ENCODE results near the gene CAV1.

DNA sequence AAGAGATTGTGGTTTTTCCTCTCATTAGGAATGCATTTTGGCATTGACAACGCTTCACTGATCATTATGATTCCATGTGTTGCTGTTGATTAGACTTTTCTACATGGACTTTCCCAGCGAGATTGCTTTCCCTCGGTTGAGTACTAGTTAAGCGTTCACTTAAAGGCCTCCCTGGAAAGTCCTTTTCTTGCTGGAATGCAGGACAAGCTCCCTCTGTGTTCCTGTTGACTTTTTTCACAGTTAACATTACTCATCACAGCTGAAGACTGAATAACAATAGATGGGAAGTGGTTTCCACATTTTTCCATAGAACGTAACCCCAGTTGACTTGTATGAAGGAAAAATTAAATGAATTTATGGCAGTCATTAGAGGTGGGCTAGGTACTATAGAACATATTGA, 2.6 kb upstream of the CAV1 start:
- TF ChIP-seq POLR2A (IDR thresholded peaks at IDR 0.05; ENCODE audit: low read depth, low read length) (no peak), RAD21 (IDR thresholded peaks at IDR 0.05; ENCODE audit: low read length) (no peak), MAZ (IDR thresholded peaks at IDR 0.05; ENCODE audit: borderline replicate concordance, low read depth, low read length) (no peak), BHLHE40 (IDR thresholded peaks at IDR 0.05; ENCODE audit: low read depth, low read length) (no peak), RFX5 (IDR thresholded peaks at IDR 0.05; ENCODE audit: low read depth, low read length) (no peak), MXI1 (IDR thresholded peaks at IDR 0.05; ENCODE audit: borderline replicate concordance, low read depth, low read length) (no peak), NFE2L2 (IDR thresholded peaks at IDR 0.05; ENCODE audit: low read depth, low read length) (no peak), SMC3 (IDR thresholded peaks at IDR 0.05; ENCODE audit: low read depth, low read length) (no peak)
- TF ChIP-seq, protein P1, sequence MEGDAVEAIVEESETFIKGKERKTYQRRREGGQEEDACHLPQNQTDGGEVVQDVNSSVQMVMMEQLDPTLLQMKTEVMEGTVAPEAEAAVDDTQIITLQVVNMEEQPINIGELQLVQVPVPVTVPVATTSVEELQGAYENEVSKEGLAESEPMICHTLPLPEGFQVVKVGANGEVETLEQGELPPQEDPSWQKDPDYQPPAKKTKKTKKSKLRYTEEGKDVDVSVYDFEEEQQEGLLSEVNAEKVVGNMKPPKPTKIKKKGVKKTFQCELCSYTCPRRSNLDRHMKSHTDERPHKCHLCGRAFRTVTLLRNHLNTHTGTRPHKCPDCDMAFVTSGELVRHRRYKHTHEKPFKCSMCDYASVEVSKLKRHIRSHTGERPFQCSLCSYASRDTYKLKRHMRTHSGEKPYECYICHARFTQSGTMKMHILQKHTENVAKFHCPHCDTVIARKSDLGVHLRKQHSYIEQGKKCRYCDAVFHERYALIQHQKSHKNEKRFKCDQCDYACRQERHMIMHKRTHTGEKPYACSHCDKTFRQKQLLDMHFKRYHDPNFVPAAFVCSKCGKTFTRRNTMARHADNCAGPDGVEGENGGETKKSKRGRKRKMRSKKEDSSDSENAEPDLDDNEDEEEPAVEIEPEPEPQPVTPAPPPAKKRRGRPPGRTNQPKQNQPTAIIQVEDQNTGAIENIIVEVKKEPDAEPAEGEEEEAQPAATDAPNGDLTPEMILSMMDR (conservative IDR thresholded peaks at IDR 0.05; ENCODE audit: low read depth, low read length): no peak
- TF ChIP-seq, protein P2, sequence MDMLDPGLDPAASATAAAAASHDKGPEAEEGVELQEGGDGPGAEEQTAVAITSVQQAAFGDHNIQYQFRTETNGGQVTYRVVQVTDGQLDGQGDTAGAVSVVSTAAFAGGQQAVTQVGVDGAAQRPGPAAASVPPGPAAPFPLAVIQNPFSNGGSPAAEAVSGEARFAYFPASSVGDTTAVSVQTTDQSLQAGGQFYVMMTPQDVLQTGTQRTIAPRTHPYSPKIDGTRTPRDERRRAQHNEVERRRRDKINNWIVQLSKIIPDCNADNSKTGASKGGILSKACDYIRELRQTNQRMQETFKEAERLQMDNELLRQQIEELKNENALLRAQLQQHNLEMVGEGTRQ (IDR thresholded peaks at IDR 0.05; ENCODE audit: low read depth, low read length): no peak
